Gastroesophageal sphincter (tissue), 4 donors: ENCODE measurements around the gene OLFM2. TPM values are rescaled to one million over a fixed set of nuclear protein-coding genes. Genes with fewer than 3 reads are reported as not detected.

ENCODE experiments used
- ATAC-seq: fragments of 150-250 bp; one replicate; pipeline ENCODE4 v1.9.1; 2016; ENCODE audit warnings: mild to moderate bottlenecking, moderate library complexity
- H3K27ac ChIP-seq, 4 donors: fragments of 200-600 bp; sonication (generic) in 3 of 4; 1 replicate in 3 of 4; 2 replicates in 1 of 4; pipeline ENCODE4 v1.5.1; 2016 to 2019
- H3K27me3 ChIP-seq: fragments of 200-600 bp; sonication (generic); one replicate; pipeline ENCODE4 v1.5.1; 2019
- H3K36me3 ChIP-seq, 2 donors: fragments of 200-600 bp; sonication (generic); one replicate each; pipeline ENCODE4 v1.5.1; 2019; ENCODE audit warnings: control low read depth in 1 of 2
- H3K4me1 ChIP-seq, 3 donors: fragments of 200-600 bp; sonication (generic); 1 replicate in 2 of 3; 2 replicates in 1 of 3; pipeline ENCODE4 v1.5.1; 2016 to 2019; ENCODE audit warnings: control low read depth in 2 of 3
- H3K4me3 ChIP-seq, 2 donors: fragments of 200-600 bp; sonication (generic); one replicate each; pipeline ENCODE4 v1.5.1; 2019; ENCODE audit warnings: mild to moderate bottlenecking in 1 of 2, moderate library complexity in 1 of 2
- H3K9me3 ChIP-seq, 3 donors: fragments of 200-600 bp; sonication (generic); one replicate each; pipeline ENCODE4 v1.5.1; 2017 to 2019; ENCODE audit warnings: control low read depth in 2 of 3
- CTCF ChIP-seq, 4 experiments: fragments of 200-600 bp in 2 of 4; fragments of 450-650 bp in 2 of 4; sonication (generic) in 1 of 4; IDR thresholded peaks; one replicate each; pipeline ENCODE4 v1.5.1; 2017 to 2019; ENCODE audit warnings: antibody characterized with exemption in 4 of 4, mild to moderate bottlenecking in 2 of 4, moderate library complexity in 2 of 4
- EP300 ChIP-seq: sonication (generic); formaldehyde crosslinking; IDR thresholded peaks from one replicate; pipeline ENCODE4 v1.6.1; 2017; ENCODE audit warnings: antibody characterized with exemption, mild to moderate bottlenecking
- POLR2A ChIP-seq, 2 donors: fragments of 450-650 bp; IDR thresholded peaks; one replicate each; pipeline ENCODE4 v1.6.1; 2017; ENCODE audit warnings: antibody characterized with exemption in 2 of 2, mild to moderate bottlenecking in 2 of 2, moderate library complexity in 1 of 2
- POLR2AphosphoS5 ChIP-seq: sonication (generic); formaldehyde crosslinking; IDR thresholded peaks from one replicate; pipeline ENCODE4 v1.6.1; 2017; ENCODE audit warnings: antibody characterized with exemption
- WGBS, 2 donors: methylation state at CpG; one replicate each; pipeline ENCODE4 v1.1.5; 2018; ENCODE audit warnings: low coverage in 1 of 2; 5-methylcytosine and 5-hydroxymethylcytosine counted together
- total RNA-seq, 4 donors: library from RNA; depleted of rRNA; stranded (reverse); fragments of >200 nt; gene quantifications; one replicate each; pipeline ENCODE4 v1.1.0, GENCODE V29; 2016

OLFM2 gene
- total RNA-seq, 4 donors from 2014 or later, result 2.6 to 21.9 (median 8.5) TPM

DNA sequence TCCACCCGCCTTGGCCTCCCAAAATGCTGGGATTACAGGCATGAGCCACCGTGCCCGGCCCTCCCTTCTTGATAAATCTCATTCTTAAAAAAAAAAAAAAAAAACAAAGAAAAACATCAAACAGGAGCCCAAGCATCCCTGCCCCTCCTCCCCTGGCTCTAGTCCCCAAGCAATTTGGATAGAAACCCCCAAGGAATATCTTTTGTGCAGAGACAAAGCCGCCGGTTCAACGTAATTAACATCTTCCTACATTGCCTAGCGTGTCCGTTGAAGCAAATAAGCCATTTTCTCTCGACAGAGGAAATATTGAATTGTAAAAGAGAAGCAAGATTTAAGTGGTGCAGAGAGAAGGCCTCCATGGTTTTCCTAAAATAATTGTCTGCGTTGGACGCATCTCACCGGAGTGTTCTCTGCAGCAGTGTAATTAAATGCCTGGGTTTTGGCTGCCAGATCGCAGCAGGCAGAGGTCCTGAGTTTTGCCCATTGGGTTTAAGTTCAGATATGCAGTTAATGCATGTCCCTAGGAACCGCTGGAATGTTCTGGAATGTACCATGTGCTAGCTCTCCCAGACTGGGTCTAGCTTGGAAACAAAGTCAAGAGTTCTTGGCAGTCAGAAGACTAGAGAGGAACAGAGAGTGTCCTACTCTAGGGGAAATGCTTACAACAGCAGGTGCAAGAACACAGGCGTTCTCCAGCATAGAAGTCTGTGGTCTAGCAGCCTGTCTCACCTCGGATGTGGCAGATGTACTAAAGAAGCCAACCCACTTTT, 70.4 kb downstream of the OLFM2 start:
- TF ChIP-seq EP300, result no peak
- no peak for TF ChIP-seq POLR2A (IDR thresholded peaks at IDR 0.05)
- no peak for TF ChIP-seq POLR2AphosphoS5
- TF ChIP-seq CTCF (IDR thresholded peaks at IDR 0.05), result no peak
- WGBS, 2 donors, result 72 to 81% methylated on average over 12 to 16 of the region's 16 CpGs
- no peaks in the 10 kb centered on the region for H3K4me1 ChIP-seq
- no peaks in the 10 kb centered on the region for H3K27me3 ChIP-seq
- no peak overlapping the region for H3K4me3 ChIP-seq
- ATAC-seq, result no peak
- H3K9me3 ChIP-seq, result no peaks in the 10 kb centered on the region
- no peak overlapping the region for H3K27ac ChIP-seq
- H3K36me3 ChIP-seq, result no peaks in the 10 kb centered on the region

GRCh38 chr19:9863759-9864158, 72.6 kb downstream of the OLFM2 start:
- WGBS, 2 donors, result 71 to 83% methylated on average over 4 to 5 of the region's 5 CpGs
- H3K4me1 ChIP-seq, result no peaks in the 10 kb centered on the region
- H3K36me3 ChIP-seq, result no peaks in the 10 kb centered on the region
- H3K27ac ChIP-seq, result no peak overlapping the region
- H3K27me3 ChIP-seq, result no peaks in the 10 kb centered on the region
- ATAC-seq, result no peak
- no peak overlapping the region for H3K4me3 ChIP-seq
- TF ChIP-seq POLR2AphosphoS5, result no peak
- no peak for TF ChIP-seq POLR2A (IDR thresholded peaks at IDR 0.05)
- no peak for TF ChIP-seq EP300
- TF ChIP-seq CTCF (IDR thresholded peaks at IDR 0.05), result no peak
- H3K9me3 ChIP-seq, result no peaks in the 10 kb centered on the region

GRCh38 chr19:9862938-9863337, 73.4 kb downstream of the OLFM2 start:
- H3K9me3 ChIP-seq, result no peaks in the 10 kb centered on the region
- no peaks in the 10 kb centered on the region for H3K27me3 ChIP-seq
- no peak for ATAC-seq
- H3K36me3 ChIP-seq, result peaks cover 0 to under 1% of the 10 kb centered on the region in 2 donors
- 59 to 87% methylated on average over 4 of the region's 4 CpGs for WGBS, 2 donors
- no peak overlapping the region for H3K27ac ChIP-seq
- TF ChIP-seq CTCF (IDR thresholded peaks at IDR 0.05), result no peak
- no peak overlapping the region for H3K4me3 ChIP-seq
- H3K4me1 ChIP-seq, result no peaks in the 10 kb centered on the region

- Histone ChIP-seq H3K27ac (no peak overlapping the region), H3K4me3 (no peak overlapping the region), H3K9me3 (no peaks in the 10 kb centered on the region), H3K4me1 (no peaks in the 10 kb centered on the region), H3K36me3 (peaks cover 0 to 11% of the 10 kb centered on the region in 2 donors), H3K27me3 (no peaks in the 10 kb centered on the region)
- TF ChIP-seq POLR2AphosphoS5 (no peak), POLR2A (IDR thresholded peaks at IDR 0.05) (no peak), EP300 (no peak), CTCF (IDR thresholded peaks at IDR 0.05) (no peak)
- no peak for ATAC-seq
- no CpG with 5 or more reads among the region's 1 CpG for WGBS, 2 donors
Measured at GRCh38 chr19:9861503-9861902, 74.8 kb downstream of the OLFM2 start.

DNA sequence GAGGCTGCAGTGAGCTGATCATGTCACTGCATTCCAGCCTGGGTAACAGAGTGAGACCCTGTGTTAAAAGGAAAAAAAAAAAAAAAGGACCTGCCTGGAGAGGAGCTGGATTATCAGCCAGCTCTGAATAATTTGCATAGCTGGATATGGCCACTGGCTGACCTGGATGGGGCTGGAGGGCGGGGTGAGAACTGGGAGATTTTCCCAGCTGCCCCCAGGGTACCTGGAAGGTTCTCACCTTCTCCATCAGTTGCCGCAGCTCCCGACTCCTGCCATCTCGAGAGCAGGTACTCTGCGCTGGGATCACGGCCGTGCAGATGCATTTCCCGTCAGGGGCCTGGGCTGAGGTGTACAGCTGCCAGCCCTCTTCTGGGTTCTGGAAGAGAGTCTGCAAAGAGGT, 75.9 kb downstream of the OLFM2 start:
- H3K4me3 ChIP-seq, result no peak overlapping the region
- H3K9me3 ChIP-seq, result no peaks in the 10 kb centered on the region
- ATAC-seq, result no peak
- TF ChIP-seq CTCF (IDR thresholded peaks at IDR 0.05) (no peak), POLR2AphosphoS5 (no peak), POLR2A (IDR thresholded peaks at IDR 0.05) (no peak), EP300 (no peak)
- H3K27ac ChIP-seq, result no peak overlapping the region
- no peaks in the 10 kb centered on the region for H3K27me3 ChIP-seq
- H3K4me1 ChIP-seq, result no peaks in the 10 kb centered on the region
- WGBS, 2 donors, result 83% methylated on average over 3 of the region's 8 CpGs; no CpG with 5 or more reads in 1 of the 2 donors
- H3K36me3 ChIP-seq, result peaks cover 0 to 11% of the 10 kb centered on the region in 2 donors
